ENCODE measurements around the gene SH2D6.

The SH2D6 gene

DNA sequence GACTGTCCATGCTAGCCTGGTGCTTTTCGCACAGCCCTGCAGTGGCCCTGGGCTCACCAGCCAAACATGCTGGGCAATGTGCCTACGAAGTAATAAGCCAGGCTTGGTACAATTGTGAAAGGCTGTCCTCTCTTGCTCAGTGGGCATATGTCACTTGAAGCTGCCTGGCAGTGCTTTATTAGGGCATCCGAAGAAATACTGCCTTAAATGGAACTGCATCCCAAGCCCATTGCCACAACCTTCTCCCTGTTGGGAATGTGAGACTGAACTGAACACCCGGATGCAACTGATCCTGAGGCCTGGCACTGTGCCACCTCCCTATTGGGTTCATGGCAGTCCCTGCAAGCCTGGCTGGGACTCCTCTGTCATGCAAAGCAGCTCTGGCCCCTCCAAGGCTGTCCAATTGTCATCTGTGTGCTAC lies 24.2 kb upstream of the SH2D6 start:
- peak overlapping the region; percentile 99 for H3K27ac ChIP-seq
- TF ChIP-seq, protein P1, sequence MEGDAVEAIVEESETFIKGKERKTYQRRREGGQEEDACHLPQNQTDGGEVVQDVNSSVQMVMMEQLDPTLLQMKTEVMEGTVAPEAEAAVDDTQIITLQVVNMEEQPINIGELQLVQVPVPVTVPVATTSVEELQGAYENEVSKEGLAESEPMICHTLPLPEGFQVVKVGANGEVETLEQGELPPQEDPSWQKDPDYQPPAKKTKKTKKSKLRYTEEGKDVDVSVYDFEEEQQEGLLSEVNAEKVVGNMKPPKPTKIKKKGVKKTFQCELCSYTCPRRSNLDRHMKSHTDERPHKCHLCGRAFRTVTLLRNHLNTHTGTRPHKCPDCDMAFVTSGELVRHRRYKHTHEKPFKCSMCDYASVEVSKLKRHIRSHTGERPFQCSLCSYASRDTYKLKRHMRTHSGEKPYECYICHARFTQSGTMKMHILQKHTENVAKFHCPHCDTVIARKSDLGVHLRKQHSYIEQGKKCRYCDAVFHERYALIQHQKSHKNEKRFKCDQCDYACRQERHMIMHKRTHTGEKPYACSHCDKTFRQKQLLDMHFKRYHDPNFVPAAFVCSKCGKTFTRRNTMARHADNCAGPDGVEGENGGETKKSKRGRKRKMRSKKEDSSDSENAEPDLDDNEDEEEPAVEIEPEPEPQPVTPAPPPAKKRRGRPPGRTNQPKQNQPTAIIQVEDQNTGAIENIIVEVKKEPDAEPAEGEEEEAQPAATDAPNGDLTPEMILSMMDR (conservative IDR thresholded peaks at IDR 0.05), result no peak

DNA sequence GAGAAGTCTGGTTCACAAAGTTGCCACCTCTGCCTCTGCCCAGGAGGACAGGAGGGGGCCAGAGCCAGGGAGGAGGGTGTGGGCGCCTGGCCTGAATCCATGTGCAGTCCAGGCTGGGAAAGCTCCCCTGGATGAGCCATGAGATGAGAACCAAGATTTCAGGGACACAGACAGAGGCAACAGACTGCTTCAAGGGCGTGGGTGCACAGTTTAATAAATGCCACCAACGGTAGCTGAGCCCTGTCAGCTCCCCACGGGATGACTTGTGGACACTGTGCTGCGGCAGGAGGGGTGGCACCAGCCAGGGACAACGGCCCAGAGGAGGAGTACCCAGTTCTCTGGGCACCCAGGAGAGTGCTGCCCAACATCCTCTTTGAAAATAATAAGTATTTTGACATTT lies 23.5 kb upstream of the SH2D6 start:
- H3K27ac ChIP-seq, result peak overlapping the region; percentile 99
- TF ChIP-seq, protein P1 (conservative IDR thresholded peaks at IDR 0.05), result no peak

DNA sequence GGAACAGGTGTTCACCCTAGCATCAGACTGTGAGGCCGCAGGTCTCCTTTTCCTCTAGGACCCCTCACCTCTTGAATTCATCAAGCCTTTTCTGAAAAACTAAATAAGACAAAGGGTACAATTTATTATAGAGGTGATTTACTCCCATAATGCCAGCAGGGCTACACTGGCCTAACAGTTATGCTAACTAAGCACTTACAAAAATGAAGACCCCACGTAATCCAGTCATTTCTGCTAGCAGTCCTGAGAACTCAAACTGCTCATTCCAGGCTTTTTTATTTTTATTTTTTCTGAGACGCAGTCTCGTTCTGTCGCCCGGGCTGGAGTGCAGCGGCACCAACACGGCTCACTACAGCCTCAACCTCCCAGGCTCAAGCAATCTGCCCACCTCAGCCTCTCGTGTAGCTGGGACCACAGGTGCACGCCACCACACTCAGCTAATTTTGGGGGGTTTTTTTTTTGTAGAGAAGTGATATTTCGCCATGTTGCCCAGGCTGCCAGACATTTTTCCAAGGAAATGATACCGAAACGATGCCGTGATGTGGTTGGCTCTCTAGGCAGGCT lies 22.5 kb upstream of the SH2D6 start:
- H3K27ac ChIP-seq, result peak overlapping the region; percentile 99
- TF ChIP-seq, protein P1 (conservative IDR thresholded peaks at IDR 0.05), result no peak

DNA sequence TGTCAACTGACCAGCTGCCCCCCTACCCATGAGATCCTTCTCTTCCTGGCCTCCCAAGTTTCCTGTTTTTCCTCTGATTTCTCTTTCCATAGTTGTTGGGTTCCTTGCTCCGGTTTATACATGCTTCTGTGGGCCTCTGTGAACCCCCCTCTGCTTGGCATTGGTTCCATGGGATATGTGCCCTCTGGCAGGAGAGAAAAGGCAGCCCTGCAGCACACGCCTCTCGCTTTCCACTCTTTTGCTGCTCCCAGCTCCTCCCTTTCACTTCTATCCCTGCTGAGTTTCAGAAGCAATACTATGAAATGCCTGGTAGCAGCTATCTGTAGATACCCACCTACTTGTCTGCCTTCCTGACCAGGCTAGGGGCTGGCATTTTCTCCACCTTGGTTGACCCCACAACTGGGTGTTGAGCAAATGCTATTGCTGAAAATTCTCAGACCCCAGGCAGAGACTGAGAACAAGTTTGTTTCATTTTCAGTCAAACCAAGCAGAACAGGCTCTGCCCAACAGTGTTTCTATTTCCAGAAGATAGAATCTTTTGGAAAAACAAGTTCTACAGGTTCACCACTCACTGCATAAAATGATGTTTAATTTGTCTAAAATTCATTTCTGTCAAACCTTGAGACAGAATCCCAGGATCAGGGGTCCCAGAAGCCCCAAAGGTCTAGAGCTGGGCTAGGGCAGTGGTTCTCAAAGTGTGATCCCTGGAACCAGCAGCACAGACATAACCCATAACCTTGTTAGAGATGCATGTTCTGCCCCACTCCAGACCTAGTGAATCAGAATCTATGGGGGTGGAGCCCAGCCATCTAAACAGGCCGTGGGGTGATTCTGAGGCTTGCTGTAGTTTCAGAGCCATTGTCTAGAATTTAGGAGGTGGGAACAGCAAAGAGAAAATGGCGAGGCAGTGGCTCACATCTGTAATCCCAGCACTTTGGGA lies 21.7 kb upstream of the SH2D6 start:
- TF ChIP-seq, protein P1 (conservative IDR thresholded peaks at IDR 0.05), result no peak
- peak overlapping the region; percentile 99 for H3K27ac ChIP-seq

DNA sequence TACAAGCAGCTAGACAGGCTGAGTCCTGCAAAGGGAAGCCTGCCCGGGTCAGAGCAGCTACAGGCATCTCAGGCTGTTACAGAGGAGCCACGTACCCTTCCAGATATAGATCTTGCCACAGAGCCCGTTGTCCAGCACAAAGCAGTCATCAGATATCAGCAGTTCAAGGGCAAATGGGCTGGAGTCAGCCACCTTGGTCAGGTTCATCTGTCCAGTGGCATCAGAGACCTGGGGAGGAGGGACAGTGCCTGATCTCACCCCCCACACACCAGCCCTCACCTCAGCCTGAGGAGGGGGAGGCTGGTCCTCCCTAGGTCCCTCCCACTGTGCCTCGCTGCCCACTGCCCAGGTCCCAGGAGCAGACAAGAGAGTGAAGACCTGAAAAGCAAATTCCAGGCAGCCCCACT lies 20.6 kb upstream of the SH2D6 start:
- H3K27ac ChIP-seq, result peak overlapping the region; percentile 99
- TF ChIP-seq, protein P1 (conservative IDR thresholded peaks at IDR 0.05), result no peak

DNA sequence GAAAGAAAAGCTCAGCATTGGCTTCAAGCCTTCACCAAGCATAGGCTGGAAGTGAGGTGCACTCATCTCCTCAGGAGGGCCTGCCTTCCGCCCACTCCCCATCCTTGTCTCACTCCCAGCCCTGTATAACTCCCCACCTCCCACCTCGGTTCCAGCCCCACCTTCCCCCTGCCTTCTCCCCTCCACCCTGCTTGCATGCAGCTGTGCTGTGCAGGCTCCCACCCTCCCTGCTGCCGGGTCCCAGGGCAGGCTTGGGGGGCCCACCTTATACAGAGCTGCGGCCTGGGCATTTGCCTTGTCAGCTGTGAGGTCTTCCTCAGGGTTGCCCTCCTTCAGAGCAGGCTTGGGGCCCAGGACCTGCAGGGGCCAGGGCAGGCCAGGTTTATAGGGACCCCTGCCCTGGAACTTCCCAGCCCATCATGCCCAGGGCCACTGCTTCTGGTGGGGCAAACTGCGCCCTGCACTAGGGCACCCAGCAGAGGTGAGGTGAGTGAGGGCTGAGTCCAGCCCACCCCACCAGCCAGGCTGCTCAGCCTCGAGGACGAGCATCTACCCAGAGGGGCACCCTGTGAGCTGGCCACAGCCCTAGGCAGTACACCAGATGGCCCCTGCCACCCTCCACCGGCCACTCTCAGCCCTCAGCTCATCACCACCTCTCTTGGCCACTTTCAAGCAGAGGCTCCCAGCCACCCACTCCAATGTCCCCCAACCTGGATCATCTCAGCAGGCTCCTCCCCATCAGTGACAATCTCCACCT lies 19.9 kb upstream of the SH2D6 start:
- peak overlapping the region; percentile 99 for H3K27ac ChIP-seq
- TF ChIP-seq, protein P1 (conservative IDR thresholded peaks at IDR 0.05), result no peak

DNA sequence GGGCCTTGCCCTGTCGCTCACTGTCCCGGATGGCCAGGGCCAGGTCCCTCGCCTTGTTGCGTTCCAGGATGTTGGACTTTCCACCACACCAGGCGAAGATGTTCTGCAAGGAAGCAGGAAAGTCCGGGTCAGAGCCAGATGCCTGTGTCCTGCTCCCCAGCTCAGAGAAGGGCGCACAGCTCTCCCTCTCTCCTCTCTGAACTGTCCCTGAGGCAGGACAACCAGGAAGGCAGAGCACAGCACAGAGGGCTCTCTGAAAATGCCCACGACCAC lies 19.4 kb upstream of the SH2D6 start:
- TF ChIP-seq, protein P1 (conservative IDR thresholded peaks at IDR 0.05), result no peak
- peak overlapping the region; percentile 99; the same call in 1 of the 2 replicates for H3K27ac ChIP-seq
